DMS 273 (cell line): Measurements from ENCODE around the gene ADAMTS12.
"Not testable (repeated sequence)": the region's sequence is repeated elsewhere in the genome, so short reads cannot be mapped to it uniquely, and the experiment has no call there.

Experiments
- DNase-seq: peaks from one replicate; lab custom pipeline; 2025; ENCODE audit not compliant: unreplicated experiment; lab: John Stamatoyannopoulos, UW

ADAMTS12 gene

DNA sequence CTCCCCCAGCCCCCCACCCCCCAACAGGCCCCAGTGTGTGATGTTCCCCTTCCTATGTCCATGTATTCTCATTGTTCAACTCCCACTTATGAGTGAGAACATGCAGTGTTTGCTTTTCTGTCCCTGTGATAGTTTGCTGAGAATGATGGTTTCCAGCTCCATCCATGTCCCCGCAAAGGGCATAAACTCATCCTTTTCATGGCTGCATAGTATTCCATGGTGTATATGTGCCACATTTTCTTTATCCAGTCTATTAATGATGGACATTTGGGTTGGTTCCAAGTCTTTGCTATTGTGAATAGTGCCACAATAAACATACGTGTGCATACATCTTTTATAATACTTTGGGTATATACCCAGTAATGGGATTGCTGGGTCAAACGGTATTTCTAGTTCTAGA, 23.1 kb upstream of the ADAMTS12 start:
- not testable (repeated sequence) for DNase-seq

DNA sequence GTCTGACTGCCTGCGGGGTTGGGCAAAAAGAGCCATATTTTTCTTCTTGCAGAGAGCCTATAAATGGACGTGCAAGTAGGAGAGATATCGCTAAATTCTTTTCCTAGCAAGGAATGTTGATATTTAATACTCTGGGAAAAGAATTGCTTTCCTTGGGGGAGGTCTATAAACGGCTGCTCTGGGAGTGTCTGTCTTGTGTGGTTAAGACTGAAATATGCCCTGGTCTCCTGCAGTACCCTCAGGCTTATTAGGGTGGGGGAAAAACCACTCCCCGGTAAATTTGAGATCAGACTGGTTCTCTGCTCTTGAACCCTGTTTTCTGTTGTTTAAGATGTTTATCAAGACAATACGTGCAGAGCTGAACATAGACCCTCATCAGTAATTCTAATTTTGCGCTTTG, 14.5 kb upstream of the ADAMTS12 start:
- DNase-seq = peak; percentile 1

DNA sequence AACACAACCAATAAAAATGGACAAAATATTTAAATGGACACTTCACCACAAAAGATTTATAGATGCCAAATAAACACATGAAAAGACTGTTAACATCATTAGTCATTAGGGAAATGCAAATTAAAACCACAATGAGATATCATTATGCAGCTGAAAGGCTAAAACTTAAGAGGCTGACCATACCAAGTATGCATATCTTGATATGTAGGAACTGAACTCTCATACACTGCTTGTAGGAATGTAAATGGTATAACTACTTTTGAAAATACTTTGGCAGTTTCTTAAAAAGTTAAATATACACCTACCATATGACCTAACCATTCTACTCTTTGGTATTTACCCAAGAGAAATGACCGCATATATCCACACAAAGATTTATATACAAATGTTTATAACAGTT, 13.6 kb upstream of the ADAMTS12 start:
- DNase-seq = no peak

DNA sequence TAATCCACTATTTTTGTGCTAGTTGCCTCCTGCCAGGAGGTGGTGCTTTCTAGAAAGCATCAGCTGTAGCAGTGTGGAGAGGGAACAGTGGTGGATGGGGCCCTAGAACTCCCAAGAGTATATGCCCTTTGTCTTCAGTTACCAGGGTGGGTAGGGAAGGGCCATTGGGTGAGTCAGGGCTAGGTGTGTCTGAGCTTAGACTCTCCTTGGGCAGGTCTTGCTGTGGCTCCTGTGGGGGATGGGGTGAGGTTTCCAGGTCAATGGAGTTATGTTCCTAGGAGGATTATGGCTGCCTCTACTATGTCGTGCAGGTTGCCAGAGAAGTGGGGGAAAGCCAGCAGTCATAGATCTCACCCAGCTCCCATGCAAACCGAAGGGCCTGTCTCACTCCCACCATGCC, 11.3 kb upstream of the ADAMTS12 start:
- DNase-seq = no peak

DNA sequence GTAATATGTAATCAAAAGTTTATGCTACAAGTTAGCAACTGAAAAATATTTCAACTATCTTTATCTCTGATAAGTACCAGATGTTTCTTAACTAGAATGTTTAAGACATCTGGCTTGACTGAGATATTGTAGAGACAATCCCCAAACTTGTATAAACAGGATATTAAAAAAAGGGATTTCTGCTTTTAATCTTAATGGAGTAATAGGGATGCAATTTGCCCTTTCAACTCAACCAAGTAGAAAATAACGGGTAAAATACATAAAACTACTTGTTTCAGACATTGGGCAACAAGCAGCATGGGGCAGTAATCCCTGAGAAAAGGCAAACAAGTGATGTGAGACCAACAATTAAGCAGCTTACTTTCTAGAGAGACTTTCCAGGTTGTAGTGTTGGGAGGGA, 9.4 kb upstream of the ADAMTS12 start:
- no peak for DNase-seq

DNA sequence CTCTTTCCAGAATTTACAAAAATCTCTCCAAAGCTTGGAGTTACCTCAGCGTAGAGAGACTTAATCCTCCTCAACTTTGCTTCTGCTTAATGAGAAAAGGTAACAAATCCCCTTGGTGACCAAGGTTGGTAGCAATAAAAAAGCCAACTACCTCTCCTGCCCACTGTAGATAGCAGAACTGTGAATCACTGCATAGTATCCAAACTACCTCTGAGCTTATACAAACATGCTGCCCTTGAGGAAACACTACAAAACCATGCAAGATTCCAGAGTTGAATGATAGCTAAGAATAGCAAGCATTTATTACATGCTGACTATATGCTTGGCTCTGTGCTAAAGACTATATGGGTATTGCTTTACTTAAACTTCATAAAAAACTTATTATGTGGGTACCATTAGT, 2.8 kb upstream of the ADAMTS12 start:
- no peak for DNase-seq

DNA sequence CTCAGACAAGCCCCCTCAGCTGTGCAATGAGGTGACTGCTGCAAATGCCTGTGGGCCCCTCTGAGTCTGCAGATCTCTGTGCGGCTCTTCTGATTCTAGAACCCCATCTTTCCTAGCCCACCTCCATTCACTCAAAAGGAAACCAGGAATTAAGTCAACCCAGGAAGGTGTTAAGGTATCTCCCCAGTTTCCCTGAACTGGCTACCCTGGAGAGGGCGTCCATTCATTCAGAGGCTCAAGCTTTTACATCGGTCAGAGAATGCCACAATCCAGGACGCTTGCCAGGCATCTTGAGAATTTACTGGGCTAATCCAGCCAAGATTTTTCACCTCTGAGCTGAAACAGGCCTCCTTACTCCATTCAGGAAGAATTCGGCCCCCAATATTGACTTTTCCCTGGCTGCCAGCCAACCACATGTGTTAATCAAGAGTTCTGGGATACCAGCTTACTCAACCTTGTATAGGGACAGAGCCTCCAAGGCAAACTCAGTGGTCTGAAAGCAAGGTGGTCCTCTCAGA, 889 bp upstream of the ADAMTS12 start:
- DNase-seq = no peak

DNA sequence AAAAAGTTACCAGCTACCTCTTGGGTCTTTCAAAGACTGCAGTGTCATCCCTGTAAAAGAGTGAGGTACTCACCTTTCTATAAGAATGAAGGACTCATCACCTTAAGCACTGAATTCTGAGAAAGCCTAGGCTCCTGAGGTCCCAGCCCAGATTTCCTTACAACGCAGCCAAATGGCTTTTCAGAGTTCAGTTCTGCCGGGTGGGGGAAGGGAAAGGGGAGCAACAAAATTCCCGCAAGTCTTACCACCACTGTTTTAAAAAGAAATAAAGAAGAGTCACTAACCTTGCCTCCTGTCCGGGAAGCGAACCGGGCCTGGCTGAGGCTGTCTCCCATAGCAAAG, 373 bp downstream of the ADAMTS12 start:
- no peak for DNase-seq

DNA sequence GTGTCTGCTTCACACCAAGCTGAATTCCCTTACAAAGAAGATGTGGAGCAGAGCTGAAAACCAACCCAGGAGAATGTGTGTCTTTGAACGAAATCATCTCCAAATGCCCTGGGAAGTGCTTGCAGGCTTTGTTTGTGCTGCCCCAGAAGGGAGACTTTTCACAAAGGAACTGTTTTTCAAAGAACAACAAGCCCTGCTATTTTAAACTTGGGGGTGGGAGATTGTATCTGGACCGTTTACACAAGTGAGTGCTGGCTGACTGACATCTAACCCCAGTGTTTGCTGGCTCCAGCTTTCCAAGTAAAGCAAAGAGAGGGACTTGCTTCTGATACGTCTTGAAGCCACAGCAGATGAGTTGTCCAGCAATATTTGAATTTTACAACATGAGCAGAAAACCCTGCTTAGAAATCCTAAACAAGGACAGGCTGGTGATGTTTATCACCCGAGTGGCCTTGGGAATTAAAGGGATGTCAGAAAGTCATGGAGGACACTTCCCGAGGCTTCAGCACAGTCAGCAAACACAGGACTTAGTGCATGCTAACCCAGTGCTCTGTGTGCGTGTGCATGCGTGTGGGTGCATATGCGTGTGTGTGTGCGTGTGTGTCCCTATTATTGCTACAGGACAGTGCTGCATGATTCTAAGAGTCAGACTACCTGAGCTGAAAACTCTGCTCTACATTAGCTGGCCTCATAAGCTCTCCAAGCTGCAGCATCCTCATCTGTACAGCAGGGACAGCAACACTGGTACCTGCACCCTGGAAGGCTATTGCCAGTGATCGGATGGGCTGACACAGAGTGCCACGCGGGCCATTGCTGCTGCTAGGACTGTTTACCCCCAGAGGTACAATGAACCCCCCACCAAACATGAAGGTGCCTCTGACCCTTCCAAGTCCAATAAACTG, 1.4 kb downstream of the ADAMTS12 start:
- DNase-seq = no peak

DNA sequence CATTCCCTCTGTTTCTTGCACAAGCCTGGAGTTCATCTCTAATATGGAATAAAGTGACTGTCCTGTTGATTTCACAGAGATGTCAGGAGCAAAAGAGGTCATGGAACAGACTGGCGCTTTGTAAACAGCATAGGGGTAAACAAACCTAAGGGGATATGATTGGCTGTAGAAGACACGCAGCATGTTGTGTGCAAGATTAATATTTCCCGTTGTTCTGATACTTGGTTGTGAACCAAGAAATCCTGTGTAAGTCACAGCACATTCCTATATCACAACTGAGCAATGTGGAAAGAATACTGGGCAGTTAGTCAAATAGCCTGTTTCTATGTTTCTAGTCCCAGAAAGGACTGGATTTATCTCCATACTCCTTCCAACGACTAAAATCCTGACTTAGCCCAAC, 3.2 kb downstream of the ADAMTS12 start:
- no peak for DNase-seq

DNA sequence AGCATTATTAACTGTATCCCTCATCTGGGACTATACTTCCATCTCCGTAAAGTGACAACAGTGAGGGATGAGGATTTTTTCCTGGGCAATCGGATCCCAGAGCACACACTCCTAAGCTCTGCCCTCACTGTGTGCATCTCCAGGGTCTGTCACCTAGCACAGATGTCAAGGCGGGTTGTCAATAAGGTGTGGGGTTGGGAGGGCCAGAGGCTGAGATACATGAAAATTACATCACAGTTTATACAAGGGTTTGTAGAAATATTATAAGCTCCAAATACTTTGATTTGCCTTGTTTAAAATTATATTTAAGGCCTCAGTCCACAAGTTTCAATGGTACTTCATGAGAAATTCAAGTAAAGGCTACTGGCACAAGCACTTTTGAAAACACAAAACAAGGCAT, 4.5 kb downstream of the ADAMTS12 start:
- no peak for DNase-seq

DNA sequence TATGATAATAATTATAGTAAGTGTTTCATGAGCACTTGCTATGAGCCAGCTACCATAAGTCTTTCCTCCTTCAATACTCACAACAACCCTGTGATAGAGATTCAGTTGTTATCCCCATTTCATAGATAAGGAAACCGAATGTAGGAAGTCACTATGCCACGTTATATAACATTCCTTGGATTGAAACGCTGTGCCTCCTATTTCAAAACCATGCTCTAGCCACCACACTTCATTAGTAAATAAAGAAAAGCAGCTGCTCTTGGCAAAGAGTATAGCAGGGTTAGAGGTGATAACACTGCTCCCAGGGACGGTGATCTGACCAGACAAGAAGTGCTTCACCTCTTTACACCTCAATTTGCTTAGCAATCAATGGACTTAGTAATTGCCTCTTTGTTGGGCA, 5.5 kb downstream of the ADAMTS12 start:
- DNase-seq = no peak

DNA sequence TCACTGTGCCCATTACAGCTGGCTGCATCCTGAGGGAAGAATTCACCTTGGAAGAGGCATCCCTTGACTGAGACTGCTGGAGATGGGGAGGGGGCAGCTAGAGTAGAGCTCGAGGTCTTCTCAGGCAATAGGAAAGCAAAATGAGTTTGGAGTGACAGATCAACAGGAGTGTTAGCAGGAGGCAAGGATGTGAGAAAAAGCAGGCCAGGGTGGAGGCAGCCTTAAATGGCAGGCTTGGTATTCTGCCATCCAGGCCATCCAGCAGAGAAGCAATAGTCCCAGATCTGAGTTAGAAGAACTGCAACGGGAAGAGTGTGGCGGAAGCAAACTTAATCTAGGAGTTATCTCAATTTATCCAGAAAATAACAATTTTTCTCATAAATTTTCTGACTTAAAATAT, 6.1 kb downstream of the ADAMTS12 start:
- no peak for DNase-seq

DNA sequence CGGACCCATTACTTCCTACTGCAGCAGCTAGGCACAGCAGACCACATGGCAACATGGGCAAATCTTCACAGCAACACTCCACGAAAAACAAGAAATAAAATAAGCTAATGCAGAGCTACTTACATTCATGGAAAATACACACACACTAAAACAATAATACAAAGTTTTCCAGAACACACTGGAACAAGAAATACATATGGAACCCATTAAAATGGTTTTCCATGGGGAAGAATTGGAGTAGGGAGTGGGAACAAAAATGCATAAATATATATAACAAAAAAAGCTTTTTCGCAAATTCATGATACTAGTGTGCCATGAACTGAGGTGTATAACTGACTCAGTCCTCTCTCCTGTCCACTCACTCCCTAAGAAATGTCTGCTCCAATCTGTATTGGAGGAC, 8.3 kb downstream of the ADAMTS12 start:
- DNase-seq = no peak

DNA sequence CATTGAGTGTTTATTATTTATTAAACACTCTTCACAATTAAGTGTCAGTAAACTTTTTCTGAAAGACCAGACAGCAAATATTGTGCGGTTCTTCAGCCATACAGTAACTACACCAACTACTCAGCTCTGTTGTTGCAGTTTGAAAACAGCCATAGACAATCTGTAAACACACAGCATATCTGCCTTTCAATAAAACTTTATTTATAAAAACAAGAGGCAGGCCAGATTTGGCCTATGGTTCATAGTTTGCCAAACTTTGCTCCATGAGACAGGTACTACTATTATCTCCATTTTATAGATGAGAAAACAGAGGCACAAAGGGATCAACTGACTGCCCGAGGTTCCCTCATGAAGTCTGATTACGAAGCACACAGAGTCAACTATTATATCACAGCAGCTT, 11.5 kb downstream of the ADAMTS12 start:
- DNase-seq = no peak

DNA sequence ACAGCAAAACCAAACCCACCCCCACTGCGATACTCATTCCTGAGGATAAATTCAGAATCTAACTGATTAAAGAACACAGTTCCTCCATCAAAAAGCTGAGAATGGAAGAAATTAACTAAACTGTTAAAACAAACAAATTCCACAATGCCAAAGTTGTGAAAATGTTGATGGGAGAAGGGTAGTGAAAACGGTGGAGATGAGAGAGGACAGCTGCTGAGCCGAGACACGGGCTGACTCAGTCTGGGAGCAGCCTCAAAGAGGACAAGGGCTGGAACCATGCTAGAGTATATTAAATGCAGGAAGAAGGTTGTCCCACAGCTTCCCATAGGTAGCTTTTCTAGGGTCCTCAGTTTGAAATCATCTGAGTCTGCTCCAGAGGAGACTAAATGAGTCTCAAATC, 14.3 kb downstream of the ADAMTS12 start:
- DNase-seq = no peak

DNA sequence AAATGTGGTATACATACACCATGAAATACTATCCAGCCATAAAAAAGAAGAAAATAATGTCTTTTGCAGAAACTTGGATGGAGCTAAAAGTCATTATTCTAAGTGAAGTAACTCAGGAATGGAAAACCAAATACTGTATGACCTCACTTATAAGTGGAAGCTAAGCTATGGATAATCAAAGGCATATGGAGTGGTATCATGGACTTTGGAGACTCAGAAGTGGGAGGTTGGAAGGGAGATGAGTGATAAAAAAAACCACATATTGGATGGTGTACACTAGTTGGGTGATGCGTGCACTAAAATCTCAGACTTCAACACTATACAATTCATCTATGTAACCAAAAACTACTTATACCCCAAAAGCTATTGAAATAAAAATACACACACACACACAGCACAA, 24.5 kb downstream of the ADAMTS12 start:
- no peak for DNase-seq

DNA sequence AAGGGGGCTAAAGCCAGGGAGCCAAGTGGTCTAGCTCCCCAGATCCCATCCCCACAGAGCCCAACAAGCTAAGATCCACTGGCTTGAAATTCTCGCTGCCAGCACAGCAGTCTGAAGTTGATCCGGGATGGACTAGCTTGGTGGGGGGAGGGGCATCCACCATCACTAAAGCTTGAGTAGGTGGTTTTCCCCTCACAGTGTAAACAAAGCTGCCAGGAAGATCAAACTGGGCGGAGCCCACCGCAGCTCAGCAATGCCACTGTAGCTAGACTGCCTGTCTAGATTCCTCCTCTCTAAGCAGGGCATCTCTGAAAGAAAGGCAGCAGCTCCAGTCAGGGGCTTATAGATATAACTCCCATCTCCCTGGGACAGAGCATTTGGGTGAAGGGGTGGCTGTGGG, 32.6 kb downstream of the ADAMTS12 start:
- DNase-seq = not testable (repeated sequence)

DNA sequence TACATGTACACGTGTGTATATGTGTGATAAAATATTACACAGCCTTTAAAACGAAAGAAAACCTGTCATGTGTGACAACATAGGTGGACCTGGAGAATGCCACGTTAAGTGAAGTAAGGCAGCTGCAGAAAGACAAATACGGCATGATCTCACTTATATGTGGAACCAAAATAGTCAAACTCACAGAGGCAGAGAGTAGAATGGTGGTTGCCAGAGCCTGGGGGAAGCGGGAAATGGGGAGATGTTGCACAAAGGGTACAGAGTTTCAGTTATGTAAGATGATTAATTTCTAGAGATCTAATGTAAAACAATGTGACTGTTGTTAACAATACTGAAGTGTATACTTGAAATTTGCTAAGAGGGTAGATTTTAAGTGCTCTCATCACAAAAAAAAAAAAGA, 34.8 kb downstream of the ADAMTS12 start:
- DNase-seq = no peak

DNA sequence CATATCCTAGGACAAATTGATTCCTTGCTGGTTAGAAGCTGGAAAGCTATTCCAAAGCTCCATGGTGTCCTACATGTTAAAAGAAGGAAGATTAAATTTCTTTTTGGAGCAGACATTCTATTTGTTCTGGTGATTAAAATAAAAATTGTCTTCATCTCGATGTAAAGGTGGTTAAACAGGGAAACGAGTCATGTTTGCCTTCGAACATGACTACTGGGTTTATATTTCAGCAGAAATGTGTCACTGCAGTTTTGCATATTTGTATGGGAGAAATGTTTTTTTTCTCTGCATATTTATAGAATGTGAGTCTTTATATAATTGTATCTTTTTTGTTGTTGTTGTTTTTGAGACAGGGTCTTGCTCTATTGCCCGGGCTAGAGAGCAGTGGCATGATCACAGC, 36.4 kb downstream of the ADAMTS12 start:
- no peak for DNase-seq

DNA sequence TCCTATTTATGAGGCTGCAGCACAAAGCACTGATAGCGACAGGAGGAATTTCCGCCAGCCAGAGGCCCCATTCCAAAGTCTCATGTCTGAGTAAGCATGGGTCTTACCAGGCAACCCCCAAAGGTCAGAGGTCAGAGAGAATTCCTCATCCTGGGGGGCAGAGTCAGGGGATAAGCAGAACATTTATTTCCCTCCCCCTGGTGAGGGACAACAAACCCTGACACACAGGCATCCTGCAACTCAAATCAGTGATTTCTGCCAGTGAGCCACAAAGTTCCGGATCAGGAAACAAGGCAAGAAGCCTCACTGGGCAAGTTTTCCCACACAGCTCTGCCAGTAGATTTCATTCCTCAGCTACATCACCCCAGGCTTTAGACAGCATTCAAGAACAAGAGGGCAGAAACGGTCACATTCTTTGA, 37.0 kb downstream of the ADAMTS12 start:
- DNase-seq = no peak

DNA sequence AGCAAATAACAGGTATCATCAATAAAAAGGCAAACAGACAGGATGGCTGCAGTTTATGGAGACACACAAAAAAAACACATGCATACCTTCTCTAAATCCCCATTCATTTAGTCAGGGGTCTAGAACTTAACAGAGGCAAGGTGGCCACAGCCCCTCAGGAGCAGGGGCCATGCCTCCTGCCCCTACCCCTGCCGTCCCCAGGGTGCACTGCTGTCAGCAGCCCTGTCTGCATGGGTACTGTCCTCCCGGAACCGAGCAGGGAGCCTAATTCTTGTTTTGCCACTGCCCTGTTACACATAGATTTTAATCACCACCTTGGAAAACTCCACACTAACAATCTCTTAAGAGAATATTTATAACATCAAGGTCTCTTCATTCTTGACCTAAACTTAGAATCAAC, 39.0 kb downstream of the ADAMTS12 start:
- no peak for DNase-seq

DNA sequence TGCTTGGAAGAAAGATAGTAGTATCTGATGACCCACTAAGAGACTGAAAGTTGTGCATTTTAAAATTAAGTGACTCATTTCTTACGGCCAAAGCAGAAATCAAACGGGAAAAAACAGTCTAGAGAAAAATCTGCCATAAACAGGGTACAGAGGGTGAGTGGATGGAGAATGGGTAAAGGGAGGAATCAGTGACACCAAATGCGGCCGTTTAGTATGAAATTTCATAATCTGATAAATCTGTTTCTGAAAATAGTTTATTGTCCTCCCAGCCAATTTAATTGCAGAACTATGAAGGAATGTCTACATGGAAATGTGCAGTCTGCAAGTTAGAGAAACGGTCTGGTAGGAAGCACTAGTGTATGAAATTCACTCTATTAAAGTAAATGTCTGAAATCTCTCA, 39.5 kb downstream of the ADAMTS12 start:
- DNase-seq = no peak
